DND-41 (cell line): ENCODE measurements around the gene GDPD1.

ENCODE experiments used
- ATAC-seq: fragments of 200-7000 bp; cut with Tn5 transposase; 3 replicates; pipeline ENCODE4 v1.9.1; 2021; ENCODE audit warnings: low read depth; ENCODE audit not compliant: insufficient read depth
- DNase-seq: peaks from one replicate; pipeline ENCODE4 v3.0.0-alpha.2; 2020
- H2AFZ ChIP-seq: 2 replicates; pipeline ENCODE4 v1.6.0; 2012; ENCODE audit warnings: low read depth, low read length
- H3K27ac ChIP-seq: 2 replicates; pipeline ENCODE4 v1.5.1; 2012; ENCODE audit warnings: low read length, inconsistent platforms
- H3K27me3 ChIP-seq: fragments of 200-600 bp; sonication (generic); 2 replicates; pipeline ENCODE4 v1.6.0; 2012; ENCODE audit warnings: low read length, mild to moderate bottlenecking, inconsistent platforms; ENCODE audit not compliant: insufficient read depth, poor library complexity
- H3K36me3 ChIP-seq: 2 replicates; pipeline ENCODE4 v1.5.1; 2012; ENCODE audit warnings: low read length, inconsistent platforms; ENCODE audit not compliant: insufficient read depth
- H3K4me1 ChIP-seq: 2 replicates; pipeline ENCODE4 v1.5.1; 2012; ENCODE audit warnings: mild to moderate bottlenecking, low read length; ENCODE audit not compliant: insufficient read depth
- H3K4me2 ChIP-seq: 2 replicates; pipeline ENCODE4 v1.6.0; 2012; ENCODE audit warnings: mild to moderate bottlenecking, moderate library complexity, low read length, inconsistent platforms; ENCODE audit not compliant: insufficient read depth
- H3K4me3 ChIP-seq, 2 experiments: fragments of 200-600 bp in 1 of 2; shearing (Covaris generic) in 1 of 2; 2 replicates each; pipeline ENCODE4 v1.5.1; 2012 to 2016; ENCODE audit warnings: inconsistent platforms in 2 of 2, low read length in 2 of 2, mild to moderate bottlenecking in 2 of 2, low read depth in 1 of 2, moderate library complexity in 1 of 2
- H3K79me2 ChIP-seq: 2 replicates; pipeline ENCODE4 v1.6.0; 2012; ENCODE audit warnings: low read length, inconsistent platforms; ENCODE audit not compliant: insufficient read depth
- H3K9ac ChIP-seq: 2 replicates; pipeline ENCODE4 v1.6.0; 2012; ENCODE audit warnings: low read depth, mild to moderate bottlenecking, inconsistent platforms, low read length, moderate library complexity
- H3K9me3 ChIP-seq: 2 replicates; pipeline ENCODE4 v1.5.1; 2012; ENCODE audit warnings: low read length, moderate library complexity, mild to moderate bottlenecking, inconsistent platforms; ENCODE audit not compliant: insufficient read depth, severe bottlenecking
- H4K20me1 ChIP-seq: 2 replicates; pipeline ENCODE4 v1.6.0; 2012; ENCODE audit warnings: low read length; ENCODE audit not compliant: insufficient read depth
- EZH2 ChIP-seq: IDR thresholded peaks from 3 replicates; pipeline ENCODE4 v1.6.1; 2012; ENCODE audit warnings: borderline replicate concordance, low read depth, mild to moderate bottlenecking, moderate library complexity, low read length, inconsistent platforms; ENCODE audit not compliant: severe bottlenecking
- TF ChIP-seq, protein P1 (sequence below): IDR thresholded peaks from 2 replicates; pipeline ENCODE4 v1.5.1; 2012; ENCODE audit warnings: borderline replicate concordance, low read length, moderate library complexity, mild to moderate bottlenecking; ENCODE audit not compliant: poor library complexity, severe bottlenecking; ENCODE audit errors: extremely low read depth

GDPD1 gene

DNA sequence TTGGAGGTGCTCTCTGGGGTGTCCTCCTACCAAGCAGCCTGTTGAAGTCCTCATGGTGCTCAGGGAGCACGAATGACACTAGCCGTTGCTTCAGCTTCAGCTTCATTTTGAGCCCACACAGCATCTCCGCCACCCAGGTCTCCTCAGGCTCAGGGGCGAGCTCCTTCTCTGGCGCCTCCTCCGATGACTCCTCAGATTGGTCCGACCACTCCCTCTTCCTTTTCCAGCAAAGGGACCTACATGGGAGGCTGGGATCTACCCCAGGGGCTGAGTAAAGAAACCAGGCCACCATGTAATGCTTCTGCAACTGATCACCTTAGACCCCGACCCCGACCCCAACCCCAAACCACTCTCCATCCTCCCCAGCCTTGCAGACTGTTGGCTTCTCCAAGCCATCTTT is 38.8 kb upstream of the GDPD1 start:
- H3K36me3 ChIP-seq, result peaks cover 75% of the 10 kb centered on the region
- no peaks in the 10 kb centered on the region for H3K27me3 ChIP-seq
- TF ChIP-seq, protein P1, sequence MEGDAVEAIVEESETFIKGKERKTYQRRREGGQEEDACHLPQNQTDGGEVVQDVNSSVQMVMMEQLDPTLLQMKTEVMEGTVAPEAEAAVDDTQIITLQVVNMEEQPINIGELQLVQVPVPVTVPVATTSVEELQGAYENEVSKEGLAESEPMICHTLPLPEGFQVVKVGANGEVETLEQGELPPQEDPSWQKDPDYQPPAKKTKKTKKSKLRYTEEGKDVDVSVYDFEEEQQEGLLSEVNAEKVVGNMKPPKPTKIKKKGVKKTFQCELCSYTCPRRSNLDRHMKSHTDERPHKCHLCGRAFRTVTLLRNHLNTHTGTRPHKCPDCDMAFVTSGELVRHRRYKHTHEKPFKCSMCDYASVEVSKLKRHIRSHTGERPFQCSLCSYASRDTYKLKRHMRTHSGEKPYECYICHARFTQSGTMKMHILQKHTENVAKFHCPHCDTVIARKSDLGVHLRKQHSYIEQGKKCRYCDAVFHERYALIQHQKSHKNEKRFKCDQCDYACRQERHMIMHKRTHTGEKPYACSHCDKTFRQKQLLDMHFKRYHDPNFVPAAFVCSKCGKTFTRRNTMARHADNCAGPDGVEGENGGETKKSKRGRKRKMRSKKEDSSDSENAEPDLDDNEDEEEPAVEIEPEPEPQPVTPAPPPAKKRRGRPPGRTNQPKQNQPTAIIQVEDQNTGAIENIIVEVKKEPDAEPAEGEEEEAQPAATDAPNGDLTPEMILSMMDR, result no peak
- TF ChIP-seq EZH2, result no peak
- no peak for ATAC-seq
- H4K20me1 ChIP-seq, result peaks cover 15% of the 10 kb centered on the region; the same call in 1 of the 2 replicates
- H3K4me3 ChIP-seq, result no peak overlapping the region
- no peak overlapping the region for H3K9ac ChIP-seq
- no peak overlapping the region for H2AFZ ChIP-seq
- H3K9me3 ChIP-seq, result no peaks in the 10 kb centered on the region
- no peaks in the 10 kb centered on the region for H3K4me1 ChIP-seq
- no peak overlapping the region for H3K27ac ChIP-seq
- H3K4me2 ChIP-seq, result no peak overlapping the region
- H3K79me2 ChIP-seq, result peaks cover 52% of the 10 kb centered on the region
- DNase-seq, result no peak

DNA sequence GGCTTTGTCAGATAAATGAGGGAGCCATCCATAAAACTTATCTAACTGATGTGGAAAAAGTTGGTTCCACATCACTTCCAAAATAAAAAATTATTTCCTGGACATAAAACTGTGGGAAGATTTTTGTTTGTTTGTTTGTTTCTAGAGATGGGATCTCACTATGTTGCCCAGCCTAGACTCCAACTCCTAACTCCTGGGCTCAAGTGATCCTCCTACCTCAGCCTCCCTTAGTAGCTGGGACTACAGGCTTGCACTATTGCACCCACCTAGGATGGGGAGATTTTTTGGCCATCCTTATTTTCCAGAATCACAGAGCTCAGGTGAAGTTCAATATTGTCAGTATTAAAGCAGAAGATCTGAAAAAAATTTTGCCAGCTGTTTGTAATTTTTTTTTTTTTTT is 34.3 kb upstream of the GDPD1 start:
- H3K4me2 ChIP-seq, result no peak overlapping the region
- no peak overlapping the region for H3K27ac ChIP-seq
- TF ChIP-seq EZH2, result no peak
- TF ChIP-seq, protein P1, result no peak
- no peaks in the 10 kb centered on the region for H3K4me1 ChIP-seq
- no peak for DNase-seq
- no peak overlapping the region for H3K9ac ChIP-seq
- peaks cover 4% of the 10 kb centered on the region; the same call in 1 of the 2 replicates for H4K20me1 ChIP-seq
- no peaks in the 10 kb centered on the region for H3K27me3 ChIP-seq
- H3K4me3 ChIP-seq, result no peak overlapping the region
- no peak for ATAC-seq
- H3K36me3 ChIP-seq, result peaks cover 88% of the 10 kb centered on the region
- H3K79me2 ChIP-seq, result peaks cover 16% of the 10 kb centered on the region; the same call in 1 of the 2 replicates
- no peak overlapping the region for H2AFZ ChIP-seq
- no peaks in the 10 kb centered on the region for H3K9me3 ChIP-seq

DNA sequence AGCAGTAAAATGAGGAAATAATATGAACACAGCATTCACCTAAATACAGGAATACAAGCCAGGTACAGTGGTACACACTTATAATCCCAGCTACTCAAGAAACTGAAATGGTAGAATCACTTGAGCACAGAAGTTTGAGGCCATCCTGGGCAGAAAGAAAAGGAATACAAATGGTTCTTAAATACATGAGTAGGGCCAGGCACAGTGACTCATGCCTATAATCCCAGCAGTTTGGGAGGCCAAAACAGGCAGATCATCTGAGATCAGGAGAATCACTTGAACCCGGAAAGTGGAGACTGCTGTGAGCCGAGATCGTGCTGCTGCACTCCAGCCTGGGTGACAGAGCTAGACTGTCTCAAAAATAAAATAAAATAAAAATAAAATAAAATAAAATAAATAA is 33.5 kb upstream of the GDPD1 start:
- Histone ChIP-seq H3K4me2 (no peak overlapping the region), H3K27ac (no peak overlapping the region), H3K9me3 (no peaks in the 10 kb centered on the region), H3K27me3 (no peaks in the 10 kb centered on the region), H3K36me3 (peaks cover 87% of the 10 kb centered on the region), H3K4me1 (no peaks in the 10 kb centered on the region), H3K79me2 (peaks cover 10% of the 10 kb centered on the region; the same call in 1 of the 2 replicates), H2AFZ (no peak overlapping the region), H4K20me1 (no peaks in the 10 kb centered on the region), H3K4me3 (no peak overlapping the region), H3K9ac (no peak overlapping the region)
- TF ChIP-seq, protein P1, result no peak
- no peak for TF ChIP-seq EZH2
- DNase-seq (no peak), ATAC-seq (no peak)

DNA sequence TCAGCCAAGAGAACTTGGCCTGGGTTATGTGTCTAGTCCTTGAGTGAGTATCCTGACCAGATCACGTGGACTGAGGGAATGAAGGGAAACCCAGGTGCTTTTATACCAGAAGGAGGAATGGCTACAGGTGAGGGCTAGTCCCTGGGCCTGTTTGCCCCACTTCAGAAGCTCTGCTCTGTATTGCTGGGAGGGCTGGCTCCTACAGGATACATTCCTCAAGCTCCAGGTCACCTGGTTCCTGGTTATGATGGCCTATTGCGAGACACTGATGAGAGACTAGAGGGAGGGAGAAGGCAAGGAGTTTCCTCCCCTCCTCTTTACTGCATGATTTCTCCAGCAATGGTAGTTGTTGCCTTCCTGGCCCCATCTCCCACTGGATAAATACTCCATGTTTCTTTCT is 29.5 kb upstream of the GDPD1 start:
- Histone ChIP-seq H3K79me2 (no peaks in the 10 kb centered on the region), H3K9me3 (no peaks in the 10 kb centered on the region), H3K27me3 (no peaks in the 10 kb centered on the region), H3K9ac (no peak overlapping the region), H3K4me2 (no peak overlapping the region), H4K20me1 (no peaks in the 10 kb centered on the region; the same call in 1 of the 2 replicates), H3K4me1 (no peaks in the 10 kb centered on the region), H2AFZ (no peak overlapping the region), H3K36me3 (peaks cover 91% of the 10 kb centered on the region), H3K27ac (no peak overlapping the region), H3K4me3 (no peak overlapping the region)
- ATAC-seq (no peak), DNase-seq (no peak)
- TF ChIP-seq EZH2, result no peak
- TF ChIP-seq, protein P1, result no peak
